Loucy (cell line): Measurements from ENCODE around the gene NCAPH2.

Source experiments
- H2AFZ ChIP-seq: fragments of 200-600 bp; sonication (generic); 2 replicates; pipeline ENCODE4 v1.6.0; 2016; ENCODE audit warnings: antibody characterized with exemption, mild to moderate bottlenecking, low read length, moderate library complexity
- H3F3A ChIP-seq: fragments of 200-600 bp; 2 replicates; pipeline ENCODE4 v1.6.0; 2016; ENCODE audit warnings: antibody characterized with exemption, low read depth, mild to moderate bottlenecking
- H3K27me3 ChIP-seq: fragments of 200-600 bp; sonication (generic); 2 replicates; pipeline ENCODE4 v1.6.1; 2014; ENCODE audit warnings: low read length, mild to moderate bottlenecking; ENCODE audit not compliant: insufficient read depth, poor library complexity, severe bottlenecking
- H3K36me3 ChIP-seq: fragments of 200-600 bp; sonication (generic); 2 replicates; pipeline ENCODE4 v1.6.1; 2016; ENCODE audit warnings: low read length; ENCODE audit not compliant: insufficient read depth
- H3K4me1 ChIP-seq: fragments of 200-600 bp; sonication (generic); 2 replicates; pipeline ENCODE4 v1.5.1; 2014; ENCODE audit warnings: low read length, mild to moderate bottlenecking; ENCODE audit not compliant: insufficient read depth, poor library complexity, severe bottlenecking
- H3K4me2 ChIP-seq: fragments of 200-600 bp; sonication (generic); 2 replicates; pipeline ENCODE4 v1.6.0; 2014; ENCODE audit warnings: antibody characterized with exemption, low read length, low read depth, mild to moderate bottlenecking; ENCODE audit not compliant: poor library complexity, severe bottlenecking
- H3K4me3 ChIP-seq: fragments of 200-600 bp; sonication (generic); 2 replicates; pipeline ENCODE4 v1.5.1; 2014; ENCODE audit warnings: low read length, mild to moderate bottlenecking, mixed read lengths; ENCODE audit not compliant: poor library complexity, severe bottlenecking
- H3K79me2 ChIP-seq: fragments of 200-600 bp; sonication (generic); 2 replicates; pipeline ENCODE4 v1.6.1; 2014; ENCODE audit warnings: low read length; ENCODE audit not compliant: insufficient read depth
- H3K9ac ChIP-seq: fragments of 200-600 bp; sonication (generic); 2 replicates; pipeline ENCODE4 v1.6.0; 2014; ENCODE audit warnings: mild to moderate bottlenecking, low read depth, low read length, moderate library complexity; ENCODE audit not compliant: poor library complexity, severe bottlenecking
- H3K9me2 ChIP-seq: fragments of 200-600 bp; sonication (generic); replicated peaks from 2 replicates; pipeline ENCODE4 v1.6.1; 2016; ENCODE audit warnings: low read depth, low read length, mixed read lengths
- H3K9me3 ChIP-seq: fragments of 200-600 bp; sonication (generic); 2 replicates; pipeline ENCODE4 v1.6.1; 2014; ENCODE audit warnings: mild to moderate bottlenecking, antibody characterized with exemption, low read length, low read depth; ENCODE audit not compliant: insufficient read depth
- H4K20me1 ChIP-seq: fragments of 200-600 bp; sonication (generic); 2 replicates; pipeline ENCODE4 v1.6.0; 2014; ENCODE audit warnings: antibody characterized with exemption, low read length, mild to moderate bottlenecking; ENCODE audit not compliant: insufficient read depth, poor library complexity, severe bottlenecking
- CTCF ChIP-seq: fragments of 200-600 bp; sonication (generic); conservative IDR thresholded peaks from 2 replicates; pipeline ENCODE4 v1.5.1; 2014; ENCODE audit warnings: mild to moderate bottlenecking, antibody characterized with exemption, low read length
- EZH2phosphoT487 ChIP-seq: fragments of 200-600 bp; IDR thresholded peaks from 2 replicates; pipeline ENCODE4 v1.6.1; 2018; ENCODE audit warnings: antibody characterized with exemption, mild to moderate bottlenecking, moderate library complexity, borderline replicate concordance

Gene NCAPH2

GRCh38 chr22:50522806-50523438 lies 14.9 kb downstream of the NCAPH2 start:
- no peaks in the 10 kb centered on the region for H3K9me3 ChIP-seq
- TF ChIP-seq CTCF (no peak), EZH2phosphoT487 (no peak)
- no peaks in the 10 kb centered on the region for H3K27me3 ChIP-seq
- H3K4me2 ChIP-seq = no peak overlapping the region
- peaks cover 16% of the 10 kb centered on the region; the same call in 1 of the 2 replicates for H3K79me2 ChIP-seq
- no peak overlapping the region for H3K4me3 ChIP-seq
- no peaks in the 10 kb centered on the region for H3K9me2 ChIP-seq
- H3F3A ChIP-seq = peaks cover 4% of the 10 kb centered on the region; the same call in 1 of the 2 replicates
- H2AFZ ChIP-seq = no peak overlapping the region
- peaks cover 9% of the 10 kb centered on the region for H4K20me1 ChIP-seq
- peaks cover 16% of the 10 kb centered on the region for H3K4me1 ChIP-seq
- no peak overlapping the region for H3K9ac ChIP-seq
- H3K36me3 ChIP-seq = peaks cover 53% of the 10 kb centered on the region; the same call in 1 of the 2 replicates

GRCh38 chr22:50523458-50523805 lies 15.4 kb downstream of the NCAPH2 start:
- no peaks in the 10 kb centered on the region for H3K9me2 ChIP-seq
- peaks cover 9% of the 10 kb centered on the region for H4K20me1 ChIP-seq
- H3K4me1 ChIP-seq = peaks cover 16% of the 10 kb centered on the region
- no peak overlapping the region for H3K4me2 ChIP-seq
- H3F3A ChIP-seq = peaks cover 4% of the 10 kb centered on the region; the same call in 1 of the 2 replicates
- no peak for TF ChIP-seq CTCF
- no peak for TF ChIP-seq EZH2phosphoT487
- peaks cover 48% of the 10 kb centered on the region; the same call in 1 of the 2 replicates for H3K36me3 ChIP-seq
- H2AFZ ChIP-seq = no peak overlapping the region
- H3K79me2 ChIP-seq = peaks cover 16% of the 10 kb centered on the region; the same call in 1 of the 2 replicates
- H3K4me3 ChIP-seq = no peak overlapping the region
- H3K9ac ChIP-seq = no peak overlapping the region
- no peaks in the 10 kb centered on the region for H3K9me3 ChIP-seq
- H3K27me3 ChIP-seq = no peaks in the 10 kb centered on the region

DNA sequence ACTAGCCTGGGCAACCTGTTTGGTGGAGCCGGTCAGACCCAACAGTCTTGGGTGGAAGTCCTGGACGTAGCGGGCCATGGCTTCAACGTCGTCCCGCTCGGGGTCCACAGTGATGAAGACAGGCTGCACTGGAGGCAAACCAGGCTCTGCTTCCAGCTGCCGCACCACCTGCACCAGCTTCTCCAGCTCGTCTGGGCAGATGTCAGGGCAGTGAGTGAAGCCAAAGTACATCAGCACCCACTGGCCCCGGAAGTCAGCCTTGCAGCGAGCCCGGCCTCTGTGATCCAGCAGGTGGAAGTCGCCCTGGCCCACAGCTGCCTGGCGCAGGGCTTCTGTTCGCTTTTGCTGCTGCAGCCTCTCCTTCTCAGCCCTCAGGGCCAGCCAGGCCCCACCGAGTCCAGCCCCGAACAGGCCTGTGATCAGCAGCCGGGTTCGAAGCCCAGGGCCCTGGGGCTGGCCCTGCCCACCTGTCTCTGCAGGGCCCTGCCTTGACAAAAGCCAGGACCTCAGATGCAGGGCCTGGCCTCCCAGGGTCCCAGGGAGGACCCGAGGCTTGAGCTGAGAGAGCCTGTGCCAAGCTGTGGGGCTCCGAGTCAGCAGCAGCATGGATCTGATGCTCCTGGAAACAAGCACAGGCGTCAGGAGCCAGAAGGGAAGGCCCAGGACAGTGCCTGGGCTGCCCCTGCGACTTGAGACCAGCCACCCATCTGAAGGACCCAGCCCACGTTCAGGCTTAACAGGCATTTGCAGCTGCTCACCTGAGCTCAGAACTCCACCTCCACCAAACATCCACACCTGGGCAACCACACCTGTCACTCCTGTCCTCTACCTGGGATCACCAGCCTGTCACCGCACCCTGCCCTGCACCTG lies 16.0 kb downstream of the NCAPH2 start:
- Histone ChIP-seq H3K9me3 (no peaks in the 10 kb centered on the region), H3K4me3 (peak overlapping the region; percentile 84), H3K4me1 (peaks cover 16% of the 10 kb centered on the region), H3K79me2 (peaks cover 16% of the 10 kb centered on the region; the same call in 1 of the 2 replicates), H3K36me3 (peaks cover 42% of the 10 kb centered on the region; the same call in 1 of the 2 replicates), H3K9me2 (no peaks in the 10 kb centered on the region), H3F3A (peaks cover 4% of the 10 kb centered on the region; the same call in 1 of the 2 replicates), H3K9ac (no peak overlapping the region), H2AFZ (no peak overlapping the region), H4K20me1 (peaks cover 9% of the 10 kb centered on the region), H3K4me2 (peak overlapping the region; percentile 90), H3K27me3 (no peaks in the 10 kb centered on the region)
- no peak for TF ChIP-seq EZH2phosphoT487
- TF ChIP-seq CTCF = no peak
